Neural progenitor cell (in vitro differentiated cells): Measurements from ENCODE around the gene TANC2.

Experiments
- CTCF ChIP-seq: fragments of 200-600 bp; sonication (generic); IDR thresholded peaks from 2 replicates; pipeline ENCODE4 v1.5.1; 2017; ENCODE audit warnings: antibody characterized with exemption, mild to moderate bottlenecking
- EZH2phosphoT487 ChIP-seq: fragments of 200-600 bp; sonication (generic); IDR thresholded peaks from 2 replicates; pipeline ENCODE4 v1.6.1; 2017; ENCODE audit warnings: antibody characterized with exemption

DNA sequence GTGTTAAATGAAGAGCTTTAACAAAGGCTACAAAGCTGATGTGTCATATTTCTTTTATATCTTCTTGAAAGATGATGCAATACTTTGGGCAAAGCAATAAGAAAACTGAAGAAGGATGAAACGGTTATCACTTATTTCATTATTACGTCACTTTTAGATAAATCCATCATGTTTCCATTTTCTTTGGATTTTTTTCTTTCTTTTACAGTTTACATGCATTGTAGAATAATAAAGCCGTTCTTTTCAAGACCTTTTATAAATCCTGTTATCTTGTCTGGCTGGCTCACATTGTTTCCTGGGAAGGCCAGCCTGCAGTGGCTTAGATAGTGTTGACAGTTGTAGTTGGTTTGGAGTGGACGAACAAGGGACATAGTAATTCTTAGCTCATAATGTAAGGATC, 28.9 kb downstream of the TANC2 start:
- TF ChIP-seq EZH2phosphoT487 (no peak), CTCF (no peak)
